Adrenal gland (tissue), 5 donors: ENCODE measurements around the gene SPANXD.

Experiments
- POLR2A ChIP-seq, 2 donors: fragments of 450-650 bp; IDR thresholded peaks; one replicate each; pipeline ENCODE4 v1.6.1; 2017; ENCODE audit warnings: antibody characterized with exemption in 2 of 2, mild to moderate bottlenecking in 2 of 2, moderate library complexity in 1 of 2
- TF ChIP-seq, protein P1 (sequence below), 6 experiments: fragments of 450-650 bp in 4 of 6; fragments of 200-600 bp in 2 of 6; sonication (generic) in 1 of 6; IDR thresholded peaks; 1 replicate in 5 of 6; 2 replicates in 1 of 6; pipeline versions ENCODE4 v1.5.1 to v1.8.0; 2016 to 2021; ENCODE audit warnings: antibody characterized with exemption in 6 of 6, mild to moderate bottlenecking in 2 of 6, moderate library complexity in 1 of 6
- donor health status: DM: no; HTN: no; CAD: no.

DNA sequence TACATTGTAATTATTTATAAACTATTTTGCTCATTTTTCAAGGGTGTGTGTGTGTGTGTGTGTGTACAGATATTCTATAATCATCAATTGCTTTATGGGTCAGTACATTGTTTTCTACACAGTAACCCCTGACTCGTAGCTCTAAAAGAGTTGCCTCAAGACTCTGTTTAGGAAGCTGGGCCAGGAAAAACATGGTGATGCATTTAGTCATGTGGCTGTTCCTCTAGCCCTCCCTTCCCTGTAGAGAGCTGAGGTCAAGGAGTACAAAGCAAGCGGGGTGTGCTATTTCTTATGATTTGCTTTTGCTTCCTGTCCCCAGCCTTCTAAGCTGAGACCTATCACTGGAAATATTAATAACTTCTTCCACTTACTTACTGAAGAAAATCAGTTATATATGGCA, 34.8 kb upstream of the SPANXD start:
- no peak for TF ChIP-seq POLR2A (IDR thresholded peaks at IDR 0.05)
- TF ChIP-seq, protein P1, sequence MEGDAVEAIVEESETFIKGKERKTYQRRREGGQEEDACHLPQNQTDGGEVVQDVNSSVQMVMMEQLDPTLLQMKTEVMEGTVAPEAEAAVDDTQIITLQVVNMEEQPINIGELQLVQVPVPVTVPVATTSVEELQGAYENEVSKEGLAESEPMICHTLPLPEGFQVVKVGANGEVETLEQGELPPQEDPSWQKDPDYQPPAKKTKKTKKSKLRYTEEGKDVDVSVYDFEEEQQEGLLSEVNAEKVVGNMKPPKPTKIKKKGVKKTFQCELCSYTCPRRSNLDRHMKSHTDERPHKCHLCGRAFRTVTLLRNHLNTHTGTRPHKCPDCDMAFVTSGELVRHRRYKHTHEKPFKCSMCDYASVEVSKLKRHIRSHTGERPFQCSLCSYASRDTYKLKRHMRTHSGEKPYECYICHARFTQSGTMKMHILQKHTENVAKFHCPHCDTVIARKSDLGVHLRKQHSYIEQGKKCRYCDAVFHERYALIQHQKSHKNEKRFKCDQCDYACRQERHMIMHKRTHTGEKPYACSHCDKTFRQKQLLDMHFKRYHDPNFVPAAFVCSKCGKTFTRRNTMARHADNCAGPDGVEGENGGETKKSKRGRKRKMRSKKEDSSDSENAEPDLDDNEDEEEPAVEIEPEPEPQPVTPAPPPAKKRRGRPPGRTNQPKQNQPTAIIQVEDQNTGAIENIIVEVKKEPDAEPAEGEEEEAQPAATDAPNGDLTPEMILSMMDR (IDR thresholded peaks at IDR 0.05): no peak
